NCI-H1417 (cell line): ENCODE measurements around the gene TRAPPC5.

Source experiments
- DNase-seq, 3 experiments: peaks; one replicate each; lab custom pipeline; 2025; lab: John Stamatoyannopoulos, UW

The TRAPPC5 gene

GRCh38 chr19:7731615-7732014, 51.0 kb downstream of the TRAPPC5 start:
- DNase-seq: no peak

- DNase-seq: no peak
These were observed 51.4 kb downstream of the TRAPPC5 start, which contains the start of gene CLEC4G for GRCh38 chr19:7732045-7732444. Gene CLEC4G, minus strand, starts transcription at chr19:7732110. Its CDS starts 8 bp downstream, at chr19:7732102.

- DNase-seq: no peak
These were observed 52.7 kb downstream of the TRAPPC5 start for GRCh38 chr19:7733376-7733775.

GRCh38 chr19:7734220-7735203, 53.9 kb downstream of the TRAPPC5 start:
- DNase-seq: no peak

GRCh38 chr19:7736148-7736547, 55.5 kb downstream of the TRAPPC5 start:
- DNase-seq: no peak

- no peak for DNase-seq
These were observed 56.6 kb downstream of the TRAPPC5 start for GRCh38 chr19:7737215-7737614.
